Smooth muscle cell (in vitro differentiated cells): ENCODE measurements around the gene ZNF469. TPM values are rescaled to one million over a fixed set of nuclear protein-coding genes. Genes with fewer than 3 reads are reported as not detected.

Experiments
- DNase-seq: peaks from one replicate; lab custom pipeline; 2025; ENCODE audit not compliant: unreplicated experiment; lab: John Stamatoyannopoulos, UW
- H2AFZ ChIP-seq: fragments of 200-600 bp; sonication (generic); 2 replicates; pipeline ENCODE4 v1.6.0; 2016; ENCODE audit warnings: antibody characterized with exemption, low read depth, mild to moderate bottlenecking
- H3F3A ChIP-seq: fragments of 200-600 bp; sonication (generic); 2 replicates; pipeline ENCODE4 v1.6.0; 2017; ENCODE audit warnings: antibody characterized with exemption, low read depth
- H3K27ac ChIP-seq: fragments of 200-600 bp; sonication (generic); 2 replicates; pipeline ENCODE4 v1.5.1; 2016; ENCODE audit warnings: low read depth, mild to moderate bottlenecking
- H3K27me3 ChIP-seq: fragments of 200-600 bp; sonication (generic); 2 replicates; pipeline ENCODE4 v1.6.1; 2016; ENCODE audit warnings: low read depth, mild to moderate bottlenecking
- H3K36me3 ChIP-seq: fragments of 200-600 bp; sonication (generic); 2 replicates; pipeline ENCODE4 v1.5.1; 2016; ENCODE audit warnings: low read depth
- H3K4me1 ChIP-seq: fragments of 200-600 bp; sonication (generic); 2 replicates; pipeline ENCODE4 v1.5.1; 2016; ENCODE audit warnings: low read depth
- H3K4me2 ChIP-seq: fragments of 200-600 bp; sonication (generic); 2 replicates; pipeline ENCODE4 v1.6.0; 2016; ENCODE audit warnings: mild to moderate bottlenecking
- H3K4me3 ChIP-seq: fragments of 200-600 bp; sonication (generic); 2 replicates; pipeline ENCODE4 v1.5.1; 2016; ENCODE audit warnings: mild to moderate bottlenecking
- H3K79me2 ChIP-seq: fragments of 200-600 bp; sonication (generic); 2 replicates; pipeline ENCODE4 v1.6.0; 2016; ENCODE audit warnings: low read depth, mild to moderate bottlenecking
- H3K9ac ChIP-seq: fragments of 200-600 bp; sonication (generic); 2 replicates; pipeline ENCODE4 v1.6.0; 2016; ENCODE audit warnings: low read depth
- H3K9me3 ChIP-seq: fragments of 200-600 bp; sonication (generic); replicated peaks from 2 replicates; pipeline ENCODE4 v1.5.1; 2016; ENCODE audit warnings: low read depth
- H4K20me1 ChIP-seq: fragments of 200-600 bp; sonication (generic); 2 replicates; pipeline ENCODE4 v1.6.0; 2016; ENCODE audit warnings: low read depth
- CTCF ChIP-seq: fragments of 200-600 bp; sonication (generic); IDR thresholded peaks from 2 replicates; pipeline ENCODE4 v1.5.1; 2017; ENCODE audit warnings: borderline replicate concordance, mild to moderate bottlenecking, antibody characterized with exemption; ENCODE audit not compliant: insufficient read depth, poor library complexity, severe bottlenecking
- WGBS: methylation state at CpG from one replicate; pipeline ENCODE4 v1.1.7; 2016; ENCODE audit warnings: low lambda C conversion rate; 5-methylcytosine and 5-hydroxymethylcytosine counted together
- polyA plus RNA-seq: library from polyadenylated mRNA; unstranded; fragments of >200 nt; fragmentation: Nextera tagmentation; extraction: Ambion mirVana; gene quantifications from 2 replicates; pipeline ENCODE4 v1.2.1, GENCODE V29; 2016
- total RNA-seq: library from RNA; depleted of rRNA; stranded (reverse); fragments of >200 nt; gene quantifications from 2 replicates; pipeline ENCODE4 v1.2.3, GENCODE V29; 2014

Gene ZNF469
- total and polyA plus RNA-seq, 2 experiments from 2014 or later, result 5.0 to 6.2 TPM

GRCh38 chr16:88385112-88385594 is 2.4 kb downstream of the ZNF469 start:
- H3K9me3 ChIP-seq, result no peaks in the 10 kb centered on the region
- H3K9ac ChIP-seq, result no peak overlapping the region
- no peaks in the 10 kb centered on the region for H3K36me3 ChIP-seq
- no peak overlapping the region for H3K4me3 ChIP-seq
- no peak overlapping the region for H2AFZ ChIP-seq
- TF ChIP-seq CTCF, result no peak
- WGBS, result 92% methylated on average over 5 of the region's 5 CpGs
- H3K4me1 ChIP-seq, result peaks cover 8% of the 10 kb centered on the region
- peaks cover 4% of the 10 kb centered on the region for H3F3A ChIP-seq
- no peaks in the 10 kb centered on the region for H3K27me3 ChIP-seq
- no peak overlapping the region for H3K4me2 ChIP-seq
- H3K79me2 ChIP-seq, result peaks cover 47% of the 10 kb centered on the region
- DNase-seq, result no peak
- H4K20me1 ChIP-seq, result peaks cover 61% of the 10 kb centered on the region
- H3K27ac ChIP-seq, result no peak overlapping the region

GRCh38 chr16:88385831-88386815 is 3.4 kb downstream of the ZNF469 start:
- peaks cover 51% of the 10 kb centered on the region for H3K79me2 ChIP-seq
- peaks cover 3% of the 10 kb centered on the region for H3F3A ChIP-seq
- H3K4me2 ChIP-seq, result no peak overlapping the region
- no peaks in the 10 kb centered on the region for H3K27me3 ChIP-seq
- peaks cover 71% of the 10 kb centered on the region for H4K20me1 ChIP-seq
- no peak for TF ChIP-seq CTCF
- DNase-seq, result no peak
- no peak overlapping the region for H3K27ac ChIP-seq
- no peaks in the 10 kb centered on the region for H3K36me3 ChIP-seq
- H3K4me1 ChIP-seq, result peaks cover 8% of the 10 kb centered on the region
- no peak overlapping the region for H2AFZ ChIP-seq
- H3K9me3 ChIP-seq, result no peaks in the 10 kb centered on the region
- no peak overlapping the region for H3K4me3 ChIP-seq
- H3K9ac ChIP-seq, result no peak overlapping the region
- 94% methylated on average over 28 of the region's 31 CpGs for WGBS

- Histone ChIP-seq H3K79me2 (peaks cover 62% of the 10 kb centered on the region), H3K27me3 (no peaks in the 10 kb centered on the region), H4K20me1 (peaks cover 83% of the 10 kb centered on the region), H3K27ac (no peak overlapping the region), H3K36me3 (no peaks in the 10 kb centered on the region), H3K4me2 (no peak overlapping the region), H3K4me1 (peaks cover 8% of the 10 kb centered on the region), H3K9me3 (no peaks in the 10 kb centered on the region), H3K9ac (no peak overlapping the region), H2AFZ (no peak overlapping the region), H3F3A (no peaks in the 10 kb centered on the region), H3K4me3 (no peak overlapping the region)
- WGBS, result 92% methylated on average over 29 of the region's 29 CpGs
- TF ChIP-seq CTCF, result no peak
- DNase-seq, result no peak
Measured at GRCh38 chr16:88387180-88387765, 4.5 kb downstream of the ZNF469 start.
